Stimulated activated naive CD8-positive, alpha-beta T cell treated with anti-CD3 and anti-CD28 coated beads, Interleukin-15, Interleukin-2, amounts not matched to agents 100 ng/mL and 50 ng/mL, for 24 hours (primary cell): ENCODE measurements around the gene RIMKLA.

Source experiments
- H3K27ac Mint-ChIP-seq: one replicate; pipeline ENCODE4 v1.8.0; 2021; ENCODE audit warnings: mild to moderate bottlenecking, mixed read lengths
- H3K27me3 Mint-ChIP-seq: one replicate; pipeline ENCODE4 v1.8.0; 2021; ENCODE audit warnings: mixed read lengths
- H3K36me3 Mint-ChIP-seq: one replicate; pipeline ENCODE4 v1.8.0; 2021; ENCODE audit warnings: low read depth, mixed read lengths
- H3K4me1 Mint-ChIP-seq: one replicate; pipeline ENCODE4 v1.8.0; 2021; ENCODE audit warnings: low read depth, mixed read lengths
- H3K4me3 Mint-ChIP-seq: one replicate; pipeline ENCODE4 v1.8.0; 2021; ENCODE audit warnings: mild to moderate bottlenecking, mixed read lengths
- H3K9me3 Mint-ChIP-seq: one replicate; pipeline ENCODE4 v1.8.0; 2021; ENCODE audit warnings: mixed read lengths

Gene RIMKLA

DNA sequence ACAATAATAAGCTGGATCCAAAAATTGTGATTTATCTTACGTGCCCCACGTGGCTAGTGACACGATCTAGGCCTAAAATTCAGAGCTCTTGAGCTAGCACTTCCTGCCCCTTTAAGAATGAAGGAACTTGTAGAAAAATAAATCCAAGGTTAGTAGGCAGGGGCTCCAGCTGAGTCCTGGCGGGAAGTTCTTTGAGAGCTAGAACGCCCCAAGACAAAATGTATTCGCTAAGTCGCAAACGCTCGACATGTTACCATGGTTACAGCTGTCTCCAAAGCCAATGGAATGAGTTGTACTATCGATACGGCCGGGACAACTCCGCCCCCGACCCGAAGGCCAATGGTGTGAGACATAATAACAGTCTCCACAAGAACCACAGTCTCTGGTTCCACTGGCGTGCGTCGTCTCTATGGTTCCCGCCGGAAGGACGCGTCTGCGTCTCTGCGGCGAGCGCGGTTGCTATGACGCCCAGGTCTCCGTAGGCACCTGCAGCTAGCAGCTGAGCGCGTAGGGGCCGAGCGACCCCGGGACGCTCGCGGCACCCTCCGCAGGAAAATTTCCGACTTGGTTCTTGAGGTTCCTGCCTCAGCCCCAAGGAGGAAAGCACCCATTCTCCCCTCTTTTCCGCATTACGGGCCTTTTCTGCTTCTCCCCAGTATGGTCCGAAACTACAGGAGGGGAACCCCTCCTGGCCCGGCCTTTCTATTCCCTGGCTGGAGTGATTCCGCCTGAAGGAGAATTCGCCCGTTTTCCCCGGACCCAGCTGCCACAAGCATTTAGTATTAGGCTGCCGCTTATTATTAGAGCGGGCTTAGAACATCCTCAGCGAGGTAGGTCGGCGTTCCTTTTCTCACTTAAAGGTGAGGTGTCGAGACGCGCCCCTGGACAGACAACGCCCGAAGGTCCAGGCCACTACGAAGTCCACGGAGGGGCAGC lies 82.5 kb downstream of the RIMKLA start, which contains the start of gene CCDC30:
CCDC30 (plus strand) TSS at position 459 of the 936 bp plus-strand sequence. CDS start 17,266 bp downstream, outside the sequence.
- peaks cover 29% of the 10 kb centered on the region for H3K36me3 Mint-ChIP-seq
- H3K27me3 Mint-ChIP-seq, result no peaks in the 10 kb centered on the region
- no peaks in the 10 kb centered on the region for H3K9me3 Mint-ChIP-seq
- peak within 1 kb of the TSS; percentile 84 for H3K4me3 Mint-ChIP-seq
- H3K4me1 Mint-ChIP-seq, result peaks cover 48% of the 10 kb centered on the region
- H3K27ac Mint-ChIP-seq, result peak within 1 kb of the TSS; percentile 88

DNA sequence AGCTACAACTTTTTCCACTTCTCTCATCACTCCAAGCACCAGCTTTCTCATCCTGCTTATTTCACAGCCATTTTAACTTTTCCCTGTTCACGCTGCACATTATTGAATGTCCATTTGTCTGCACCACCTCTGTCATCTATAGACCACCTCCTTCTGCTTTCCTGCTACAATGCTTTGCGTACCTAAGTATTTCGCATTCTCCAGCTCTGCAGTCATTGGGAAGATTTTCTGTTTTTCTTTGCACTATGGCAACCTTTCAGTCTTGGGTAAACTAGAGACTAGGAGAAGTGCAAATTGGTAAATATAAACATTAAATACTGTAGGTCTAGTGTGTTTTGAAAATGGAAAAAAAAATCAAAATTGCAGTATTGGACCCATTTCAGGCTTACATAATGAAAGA lies 83.3 kb downstream of the RIMKLA start:
- peak overlapping the region; percentile 84 for H3K4me3 Mint-ChIP-seq
- peak overlapping the region; percentile 69 for H3K27ac Mint-ChIP-seq
- H3K9me3 Mint-ChIP-seq, result no peaks in the 10 kb centered on the region
- H3K36me3 Mint-ChIP-seq, result peaks cover 20% of the 10 kb centered on the region
- peaks cover 40% of the 10 kb centered on the region for H3K4me1 Mint-ChIP-seq
- H3K27me3 Mint-ChIP-seq, result no peaks in the 10 kb centered on the region

DNA sequence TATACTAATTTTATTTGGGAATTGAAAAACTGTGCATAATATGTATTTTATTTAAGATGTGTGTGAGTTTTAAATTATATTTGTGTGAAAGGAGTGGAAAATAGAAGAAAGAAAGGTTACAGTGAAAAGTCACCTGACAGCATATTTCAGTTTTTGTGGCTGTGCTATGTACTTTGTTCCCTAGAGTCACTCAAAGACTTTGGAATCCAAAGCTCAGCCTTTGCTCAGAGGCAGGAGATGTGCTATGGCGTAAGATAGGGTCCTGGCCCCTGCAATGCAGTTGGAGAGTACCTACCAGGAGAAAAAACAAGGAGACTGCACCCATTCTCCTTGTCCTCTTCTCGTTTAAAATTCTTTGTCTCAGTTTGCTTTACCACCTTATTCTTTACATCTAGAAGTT lies 85.4 kb downstream of the RIMKLA start:
- peaks cover 25% of the 10 kb centered on the region for H3K4me1 Mint-ChIP-seq
- H3K27me3 Mint-ChIP-seq, result no peaks in the 10 kb centered on the region

DNA sequence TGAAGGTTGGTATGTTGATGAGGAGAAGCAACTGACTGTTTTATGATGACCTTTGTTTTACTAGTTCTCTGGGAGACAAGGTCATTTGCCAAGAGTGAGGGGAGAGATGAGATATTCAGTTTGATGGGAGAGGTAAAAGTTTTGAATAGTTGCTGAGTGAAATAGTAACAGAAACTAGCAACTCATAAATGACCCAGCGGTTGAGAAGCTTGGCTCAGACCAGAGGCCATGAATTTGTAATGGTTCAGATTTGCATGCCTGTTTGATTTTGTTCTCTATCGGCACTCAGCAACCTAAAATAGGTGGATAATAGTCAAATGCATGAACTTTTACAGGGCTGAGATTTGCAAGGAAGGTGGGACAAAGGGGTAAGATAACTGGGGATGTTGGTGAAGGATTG lies 89.1 kb downstream of the RIMKLA start:
- H3K4me3 Mint-ChIP-seq, result no peak overlapping the region
- H3K9me3 Mint-ChIP-seq, result no peaks in the 10 kb centered on the region
- H3K27ac Mint-ChIP-seq, result no peak overlapping the region
- no peaks in the 10 kb centered on the region for H3K27me3 Mint-ChIP-seq
- H3K4me1 Mint-ChIP-seq, result peaks cover 2% of the 10 kb centered on the region
- peaks cover 6% of the 10 kb centered on the region for H3K36me3 Mint-ChIP-seq

More for the DNA sequence above, 85.4 kb downstream of the RIMKLA start:
- Mint-ChIP-seq H3K27ac (no peak overlapping the region), H3K4me3 (no peak overlapping the region), H3K9me3 (no peaks in the 10 kb centered on the region), H3K36me3 (peaks cover 7% of the 10 kb centered on the region)
